Thyroid gland (tissue), 4 donors: ENCODE results near the gene ZNF608. TPM values are rescaled to one million over a fixed set of nuclear protein-coding genes. Genes with fewer than 3 reads are reported as not detected.

Experiments
- DNase-seq, 2 donors: peaks; one replicate each; pipeline ENCODE4 v3.0.0-alpha.2; 2019
- H3K27ac ChIP-seq, 3 donors: fragments of 200-600 bp; sonication (generic); 1 replicate in 2 of 3; 2 replicates in 1 of 3; pipeline ENCODE4 v1.5.1; 2016 to 2019; ENCODE audit warnings: mild to moderate bottlenecking in 1 of 3, moderate library complexity in 1 of 3
- H3K27me3 ChIP-seq: fragments of 200-600 bp; sonication (generic); one replicate; pipeline ENCODE4 v1.5.1; 2019
- H3K36me3 ChIP-seq, 2 donors: fragments of 200-600 bp; sonication (generic); one replicate each; pipeline ENCODE4 v1.5.1; 2016 to 2019
- H3K4me1 ChIP-seq, 2 donors: fragments of 200-600 bp; sonication (generic); one replicate each; pipeline ENCODE4 v1.5.1; 2017 to 2019
- H3K4me3 ChIP-seq, 3 donors: fragments of 200-600 bp; sonication (generic); replicated peaks in 1 of 3; 1 replicate in 2 of 3; 2 replicates in 1 of 3; pipeline ENCODE4 v1.5.1; 2016; ENCODE audit warnings: mild to moderate bottlenecking in 1 of 3
- H3K9me3 ChIP-seq: fragments of 200-600 bp; sonication (generic); one replicate; pipeline ENCODE4 v1.5.1; 2017
- POLR2A ChIP-seq, 2 donors: fragments of 450-650 bp; IDR thresholded peaks; one replicate each; pipeline ENCODE4 v1.6.1; 2017; ENCODE audit warnings: antibody characterized with exemption in 2 of 2, mild to moderate bottlenecking in 2 of 2, moderate library complexity in 1 of 2
- WGBS, 2 donors: methylation state at CpG; one replicate each; pipeline ENCODE4 v1.1.5; 2017; 5-methylcytosine and 5-hydroxymethylcytosine counted together
- intact Hi-C: fragments of 100-400 bp; cut with DNase I; formaldehyde crosslinking; loops from one replicate; pipeline ENCODE4 v1.15.1; 2023
- total RNA-seq, 4 donors: library from RNA; depleted of rRNA; stranded (reverse); fragments of >200 nt; gene quantifications; one replicate each; pipeline ENCODE4 v1.2.3, GENCODE V29; 2016
- TF ChIP-seq, protein P1 (sequence below), 6 experiments: fragments of 200-600 bp in 3 of 6; fragments of 450-650 bp in 3 of 6; sonication (generic) in 3 of 6; IDR thresholded peaks; one replicate each; pipeline ENCODE4 v1.5.1; 2016 to 2019; ENCODE audit warnings: antibody characterized with exemption in 6 of 6, mild to moderate bottlenecking in 2 of 6, inconsistent platforms in 1 of 6, moderate library complexity in 1 of 6

The ZNF608 gene
- total RNA-seq, 4 donors from 2014 or later: 32.0 to 60.2 (median 36.8) TPM

GRCh38 chr5:124789104-124789605 is 42.7 kb upstream of the ZNF608 start:
- Histone ChIP-seq H3K9me3 (no peaks in the 10 kb centered on the region), H3K27ac (no peak overlapping the region), H3K4me1 (no peaks in the 10 kb centered on the region), H3K4me3 (no peak overlapping the region), H3K36me3 (no peaks in the 10 kb centered on the region), H3K27me3 (no peaks in the 10 kb centered on the region)
- TF ChIP-seq, protein P1, sequence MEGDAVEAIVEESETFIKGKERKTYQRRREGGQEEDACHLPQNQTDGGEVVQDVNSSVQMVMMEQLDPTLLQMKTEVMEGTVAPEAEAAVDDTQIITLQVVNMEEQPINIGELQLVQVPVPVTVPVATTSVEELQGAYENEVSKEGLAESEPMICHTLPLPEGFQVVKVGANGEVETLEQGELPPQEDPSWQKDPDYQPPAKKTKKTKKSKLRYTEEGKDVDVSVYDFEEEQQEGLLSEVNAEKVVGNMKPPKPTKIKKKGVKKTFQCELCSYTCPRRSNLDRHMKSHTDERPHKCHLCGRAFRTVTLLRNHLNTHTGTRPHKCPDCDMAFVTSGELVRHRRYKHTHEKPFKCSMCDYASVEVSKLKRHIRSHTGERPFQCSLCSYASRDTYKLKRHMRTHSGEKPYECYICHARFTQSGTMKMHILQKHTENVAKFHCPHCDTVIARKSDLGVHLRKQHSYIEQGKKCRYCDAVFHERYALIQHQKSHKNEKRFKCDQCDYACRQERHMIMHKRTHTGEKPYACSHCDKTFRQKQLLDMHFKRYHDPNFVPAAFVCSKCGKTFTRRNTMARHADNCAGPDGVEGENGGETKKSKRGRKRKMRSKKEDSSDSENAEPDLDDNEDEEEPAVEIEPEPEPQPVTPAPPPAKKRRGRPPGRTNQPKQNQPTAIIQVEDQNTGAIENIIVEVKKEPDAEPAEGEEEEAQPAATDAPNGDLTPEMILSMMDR (IDR thresholded peaks at IDR 0.05): no peak
- TF ChIP-seq POLR2A (IDR thresholded peaks at IDR 0.05): no peak
- intact Hi-C loops: no loop called here
- DNase-seq: no peak
- WGBS, 2 donors: 92 to 93% methylated on average over 4 of the region's 4 CpGs

DNA sequence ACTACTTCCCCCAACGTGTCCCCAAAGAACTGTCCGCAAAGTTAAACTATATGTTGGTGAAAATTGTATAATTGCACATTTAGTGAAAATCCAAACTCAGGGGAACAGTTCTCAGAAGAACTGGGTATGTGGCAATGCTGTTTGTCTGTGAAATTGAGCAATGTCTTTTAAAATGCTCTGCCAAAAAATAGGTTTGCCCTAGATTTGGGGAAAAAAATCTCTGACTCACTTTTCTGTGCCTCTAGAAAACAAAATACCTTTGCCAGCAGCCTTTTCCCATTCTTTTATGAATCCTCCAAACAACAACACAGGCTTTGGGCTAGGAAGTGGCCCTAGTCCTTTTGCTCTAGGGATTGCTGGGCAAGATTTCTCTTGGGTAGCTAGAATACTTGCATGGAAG is 37.4 kb upstream of the ZNF608 start:
- DNase-seq: no peak
- Histone ChIP-seq H3K4me3 (no peak overlapping the region), H3K36me3 (no peaks in the 10 kb centered on the region), H3K27ac (no peak overlapping the region), H3K27me3 (no peaks in the 10 kb centered on the region), H3K4me1 (no peaks in the 10 kb centered on the region), H3K9me3 (no peaks in the 10 kb centered on the region)
- 76 to 92% methylated on average over 2 of the region's 2 CpGs for WGBS, 2 donors
- no peak for TF ChIP-seq POLR2A (IDR thresholded peaks at IDR 0.05)
- TF ChIP-seq, protein P1 (IDR thresholded peaks at IDR 0.05): no peak
- intact Hi-C loops: no loop called here

- Histone ChIP-seq H3K36me3 (no peaks in the 10 kb centered on the region), H3K9me3 (no peaks in the 10 kb centered on the region), H3K27ac (no peak overlapping the region), H3K27me3 (no peaks in the 10 kb centered on the region), H3K4me1 (no peaks in the 10 kb centered on the region), H3K4me3 (no peak overlapping the region)
- intact Hi-C loops: no loop called here
- TF ChIP-seq, protein P1 (IDR thresholded peaks at IDR 0.05): no peak
- TF ChIP-seq POLR2A (IDR thresholded peaks at IDR 0.05): no peak
- 98 to 100% methylated on average over 3 of the region's 3 CpGs for WGBS, 2 donors
- DNase-seq: no peak
Observed at GRCh38 chr5:124783285-124783684, 36.8 kb upstream of the ZNF608 start.

DNA sequence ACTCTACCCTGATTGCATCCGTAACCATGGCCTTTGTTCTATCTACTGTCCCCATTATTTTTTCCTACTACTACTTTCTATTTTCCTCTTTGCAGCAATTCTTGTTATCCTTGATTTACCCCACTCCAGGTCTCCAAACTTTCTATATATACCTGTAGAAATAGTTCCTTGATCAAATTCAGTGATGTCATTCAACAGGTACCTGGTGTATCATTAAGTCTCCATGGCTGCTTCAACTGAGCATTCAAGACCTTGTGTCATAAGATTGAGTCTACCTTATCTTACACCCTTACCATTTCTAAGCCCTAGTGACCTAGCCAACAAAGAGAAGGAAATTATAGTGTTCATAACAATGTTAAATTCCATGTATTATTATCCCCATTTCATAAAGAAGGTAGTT is 35.8 kb upstream of the ZNF608 start:
- no peaks in the 10 kb centered on the region for H3K4me1 ChIP-seq
- no peaks in the 10 kb centered on the region for H3K36me3 ChIP-seq
- WGBS, 2 donors: 97 to 100% methylated on average over 1 of the region's 1 CpG
- DNase-seq: no peak
- intact Hi-C loops: no loop called here
- no peak for TF ChIP-seq POLR2A (IDR thresholded peaks at IDR 0.05)
- TF ChIP-seq, protein P1 (IDR thresholded peaks at IDR 0.05): no peak
- no peaks in the 10 kb centered on the region for H3K27me3 ChIP-seq
- H3K9me3 ChIP-seq: no peaks in the 10 kb centered on the region
- H3K4me3 ChIP-seq: no peak overlapping the region
- H3K27ac ChIP-seq: no peak overlapping the region

GRCh38 chr5:124780011-124780410 is 33.6 kb upstream of the ZNF608 start:
- intact Hi-C loops: no loop called here
- 90 to 91% methylated on average over 4 of the region's 4 CpGs for WGBS, 2 donors
- TF ChIP-seq POLR2A (IDR thresholded peaks at IDR 0.05): no peak
- TF ChIP-seq, protein P1 (IDR thresholded peaks at IDR 0.05): no peak

More at GRCh38 chr5:124780011-124780410, 33.6 kb upstream of the ZNF608 start:
- no peaks in the 10 kb centered on the region for H3K36me3 ChIP-seq
- no peak overlapping the region for H3K4me3 ChIP-seq
- H3K4me1 ChIP-seq: no peaks in the 10 kb centered on the region
- no peak for DNase-seq
- no peaks in the 10 kb centered on the region for H3K9me3 ChIP-seq
- no peaks in the 10 kb centered on the region for H3K27me3 ChIP-seq
- no peak overlapping the region for H3K27ac ChIP-seq
